ENCODE measurements around the gene SLC6A11.

The SLC6A11 gene

DNA sequence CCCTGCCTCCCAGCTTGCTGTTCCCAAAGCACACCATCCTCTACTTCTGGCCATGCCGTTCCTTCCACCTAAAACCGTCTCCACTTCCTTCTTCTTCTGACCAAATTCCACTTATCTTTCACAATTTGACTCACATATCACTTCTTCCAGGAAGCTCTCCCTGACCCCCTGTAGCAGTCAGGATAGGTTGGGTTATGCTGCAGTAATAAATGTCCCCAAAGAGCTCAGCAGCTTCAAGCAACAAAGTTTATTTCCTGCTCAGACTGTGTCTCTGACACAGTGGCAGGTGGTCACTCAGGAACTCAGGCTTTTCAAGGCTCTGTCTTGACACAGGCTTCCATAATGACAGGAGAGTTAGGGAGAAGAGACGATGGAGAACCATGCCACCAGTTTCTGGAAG lies 27.4 kb downstream of the SLC6A11 start:
- TF ChIP-seq, protein P1, sequence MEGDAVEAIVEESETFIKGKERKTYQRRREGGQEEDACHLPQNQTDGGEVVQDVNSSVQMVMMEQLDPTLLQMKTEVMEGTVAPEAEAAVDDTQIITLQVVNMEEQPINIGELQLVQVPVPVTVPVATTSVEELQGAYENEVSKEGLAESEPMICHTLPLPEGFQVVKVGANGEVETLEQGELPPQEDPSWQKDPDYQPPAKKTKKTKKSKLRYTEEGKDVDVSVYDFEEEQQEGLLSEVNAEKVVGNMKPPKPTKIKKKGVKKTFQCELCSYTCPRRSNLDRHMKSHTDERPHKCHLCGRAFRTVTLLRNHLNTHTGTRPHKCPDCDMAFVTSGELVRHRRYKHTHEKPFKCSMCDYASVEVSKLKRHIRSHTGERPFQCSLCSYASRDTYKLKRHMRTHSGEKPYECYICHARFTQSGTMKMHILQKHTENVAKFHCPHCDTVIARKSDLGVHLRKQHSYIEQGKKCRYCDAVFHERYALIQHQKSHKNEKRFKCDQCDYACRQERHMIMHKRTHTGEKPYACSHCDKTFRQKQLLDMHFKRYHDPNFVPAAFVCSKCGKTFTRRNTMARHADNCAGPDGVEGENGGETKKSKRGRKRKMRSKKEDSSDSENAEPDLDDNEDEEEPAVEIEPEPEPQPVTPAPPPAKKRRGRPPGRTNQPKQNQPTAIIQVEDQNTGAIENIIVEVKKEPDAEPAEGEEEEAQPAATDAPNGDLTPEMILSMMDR (IDR thresholded peaks at IDR 0.05; ENCODE audit: low read depth, low read length): no peak
- H3K4me3 ChIP-seq (ENCODE audit: low read depth, low read length): no peak overlapping the region
- DNase-seq (ENCODE audit: low read depth, low spot score): no peak
- in situ Hi-C loops (cut with HindIII; ENCODE audit: low sequenced_read_pairs): no loop called here

DNA sequence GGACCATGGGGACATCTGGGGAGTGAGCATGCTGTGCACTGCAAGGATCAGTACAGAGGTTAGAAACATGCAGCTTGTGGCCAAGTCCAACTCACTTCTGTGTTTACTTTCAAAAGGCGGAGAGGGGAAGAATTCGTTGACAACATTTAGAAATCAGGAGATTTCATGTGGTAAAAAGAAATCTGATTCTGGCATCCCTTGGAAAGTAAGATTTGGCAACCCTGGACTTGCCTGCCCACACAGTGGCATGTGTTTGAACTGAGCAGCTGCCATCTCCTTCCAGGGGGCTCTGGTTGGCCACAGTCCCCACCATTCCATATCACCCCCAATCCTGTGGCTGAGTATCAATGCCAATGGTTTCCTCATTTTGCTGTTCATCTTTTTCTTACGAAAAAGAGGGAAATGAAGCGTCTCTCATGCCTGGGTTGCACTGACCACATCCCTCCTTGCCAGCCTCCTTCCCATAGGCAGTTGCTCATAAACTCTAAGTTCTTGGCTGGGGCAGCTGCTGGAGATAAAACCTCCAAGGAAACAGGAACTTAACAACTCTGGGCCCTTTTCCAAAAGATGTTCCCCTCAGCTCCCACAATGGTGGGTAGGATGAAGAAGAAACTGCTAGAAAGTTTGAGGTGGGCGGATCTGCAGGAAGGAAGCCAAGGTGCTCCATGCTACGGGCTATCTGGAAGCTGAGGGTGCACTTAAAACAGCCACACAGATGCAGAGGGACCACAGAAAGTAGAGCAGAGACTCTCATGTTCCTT lies 29.2 kb downstream of the SLC6A11 start:
- no peak for DNase-seq (ENCODE audit: low read depth, low spot score)
- in situ Hi-C loops (cut with HindIII; ENCODE audit: low sequenced_read_pairs): no loop called here
- H3K4me3 ChIP-seq (ENCODE audit: low read depth, low read length): no peak overlapping the region
- TF ChIP-seq, protein P1 (IDR thresholded peaks at IDR 0.05; ENCODE audit: low read depth, low read length): no peak

DNA sequence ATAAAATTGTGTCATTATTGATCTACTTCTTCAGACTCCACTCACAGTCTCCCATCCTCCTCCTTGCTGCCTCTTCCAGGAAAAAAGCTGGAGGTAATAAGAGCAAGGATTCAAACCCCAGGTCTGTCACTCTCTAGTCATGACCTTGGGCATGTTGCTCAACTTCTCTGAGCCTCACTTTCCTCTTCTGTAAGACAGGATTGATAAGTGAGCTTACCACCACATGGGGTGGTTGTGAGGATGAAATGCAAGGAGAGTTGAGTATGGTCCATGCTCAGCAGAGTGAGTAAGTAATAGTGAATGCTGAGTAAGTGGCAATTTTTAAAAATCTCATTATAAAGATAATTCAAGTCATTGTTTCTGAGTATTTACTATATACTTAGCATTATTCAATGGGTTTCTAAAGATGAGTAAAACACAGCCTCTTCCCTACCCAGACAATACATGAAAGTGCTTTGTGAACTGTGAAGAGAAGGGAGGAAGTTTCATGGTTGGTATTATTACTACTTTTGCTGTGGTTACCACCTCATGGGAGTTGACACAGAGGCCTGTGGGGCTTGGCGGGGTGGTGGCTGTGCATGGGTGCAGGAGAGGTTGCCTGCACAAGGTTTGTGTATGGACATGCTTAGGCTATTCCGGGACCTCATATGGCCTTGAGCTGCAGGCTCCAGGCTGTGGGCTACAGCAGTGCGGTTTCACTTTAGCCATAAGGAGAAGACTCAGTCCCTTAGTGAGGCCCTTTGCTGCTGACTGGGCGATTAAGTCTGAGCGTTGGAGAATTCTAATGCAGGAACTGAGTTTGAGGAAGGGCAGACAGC lies 30.0 kb downstream of the SLC6A11 start:
- in situ Hi-C loops (cut with HindIII; ENCODE audit: low sequenced_read_pairs): no loop called here
- DNase-seq (ENCODE audit: low read depth, low spot score): no peak
- TF ChIP-seq, protein P1 (IDR thresholded peaks at IDR 0.05; ENCODE audit: low read depth, low read length): no peak
- no peak overlapping the region for H3K4me3 ChIP-seq (ENCODE audit: low read depth, low read length)

DNA sequence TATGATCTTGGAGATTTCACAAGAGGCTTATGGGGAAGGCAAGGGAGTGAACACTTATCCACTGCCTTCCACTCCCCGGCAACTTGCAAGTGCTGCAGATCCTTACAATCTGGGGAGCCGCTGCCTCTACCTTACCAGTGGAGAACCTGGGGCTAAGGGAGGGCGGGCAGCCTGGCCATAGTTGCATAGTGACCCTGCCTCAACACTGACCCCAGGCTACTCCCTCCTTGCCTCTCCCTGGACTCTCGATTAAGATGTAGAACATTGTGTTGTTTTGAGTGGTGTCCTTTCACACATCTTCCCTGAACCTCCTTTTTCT lies 30.6 kb downstream of the SLC6A11 start:
- in situ Hi-C loops (cut with HindIII; ENCODE audit: low sequenced_read_pairs): no loop called here

DNA sequence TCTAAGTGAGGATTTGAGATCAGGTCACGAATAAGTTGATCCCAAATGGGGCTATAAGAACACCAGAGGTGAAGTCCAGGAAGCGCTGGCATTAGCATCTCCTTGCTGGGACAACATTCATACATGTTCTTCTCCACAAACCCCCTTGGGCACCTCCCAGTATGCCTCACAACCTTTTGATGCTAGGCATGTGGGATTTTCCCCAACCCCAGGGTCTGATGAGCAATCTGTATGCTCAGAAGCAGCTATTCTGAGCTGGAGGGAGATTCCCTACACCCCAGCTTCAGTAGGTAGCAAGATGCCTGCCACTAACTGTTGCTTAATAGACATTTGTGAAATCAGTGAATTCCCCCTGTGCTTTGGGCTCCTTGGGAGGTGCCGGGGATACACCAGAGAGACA lies 32.2 kb downstream of the SLC6A11 start:
- no peak overlapping the region for H3K4me3 ChIP-seq (ENCODE audit: low read depth, low read length)
- in situ Hi-C loops (cut with HindIII; ENCODE audit: low sequenced_read_pairs): no loop called here
- TF ChIP-seq, protein P1 (IDR thresholded peaks at IDR 0.05; ENCODE audit: low read depth, low read length): no peak
- DNase-seq (ENCODE audit: low read depth, low spot score): no peak

More for the DNA sequence above, 30.6 kb downstream of the SLC6A11 start:
- TF ChIP-seq, protein P1 (IDR thresholded peaks at IDR 0.05; ENCODE audit: low read depth, low read length): no peak
- no peak for DNase-seq (ENCODE audit: low read depth, low spot score)
- H3K4me3 ChIP-seq (ENCODE audit: low read depth, low read length): no peak overlapping the region

DNA sequence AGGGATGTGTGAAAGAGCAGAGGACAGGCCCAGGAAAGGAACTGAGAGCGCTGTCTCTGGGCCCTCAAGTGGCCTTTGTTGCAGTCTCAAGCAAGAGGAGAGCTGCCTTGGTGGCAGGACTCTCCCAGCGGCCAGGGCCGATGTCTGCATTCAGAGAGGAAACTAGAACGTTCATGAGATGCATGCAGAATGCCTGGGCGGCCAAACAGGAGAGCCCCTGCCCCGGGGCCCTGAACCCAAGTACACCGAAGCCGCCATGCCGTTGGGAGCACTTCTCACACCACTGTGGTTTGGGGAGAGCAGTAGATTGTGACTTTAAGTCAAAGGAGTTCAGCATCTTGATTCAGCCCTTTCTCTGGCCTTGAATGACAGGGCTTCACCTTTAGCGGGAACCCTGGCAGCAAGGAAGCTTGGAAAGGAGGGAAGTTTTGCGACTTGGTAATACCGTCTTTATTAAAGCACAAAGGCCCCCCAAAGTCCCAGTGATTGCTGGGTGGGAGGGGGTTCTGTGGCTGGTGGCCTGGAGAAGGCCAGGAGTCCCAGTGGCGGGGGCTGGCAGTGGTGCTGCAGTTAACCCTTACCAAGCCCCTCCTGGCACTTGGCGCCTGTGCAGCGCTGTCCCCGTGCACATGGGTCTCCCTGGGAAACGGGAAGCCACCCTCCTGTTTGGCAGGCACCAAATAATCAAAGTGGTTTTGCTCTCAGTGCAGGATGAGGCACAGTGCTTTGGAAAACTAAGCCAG lies 36.2 kb downstream of the SLC6A11 start:
- no peak overlapping the region for H3K4me3 ChIP-seq (ENCODE audit: low read depth, low read length)
- in situ Hi-C loops (cut with HindIII; ENCODE audit: low sequenced_read_pairs): no loop called here
- TF ChIP-seq, protein P1 (IDR thresholded peaks at IDR 0.05; ENCODE audit: low read depth, low read length): no peak
- no peak for DNase-seq (ENCODE audit: low read depth, low spot score)

All from astrocyte of the spinal cord (primary cell).